Hepatocyte (in vitro differentiated cells): ENCODE data around the gene TMEM63A. TPM values are rescaled to one million over a fixed set of nuclear protein-coding genes. Genes with fewer than 3 reads are reported as not detected.

Experiments
- DNase-seq: peaks from one replicate; pipeline ENCODE4 v3.0.0-alpha.2; 2016; ENCODE audit warnings: low spot score
- H2AFZ ChIP-seq: fragments of 200-600 bp; sonication (generic); 2 replicates; pipeline ENCODE4 v1.6.0; 2016; ENCODE audit warnings: antibody characterized with exemption, mild to moderate bottlenecking
- H3K27ac ChIP-seq: fragments of 200-600 bp; sonication (generic); 2 replicates; pipeline ENCODE4 v1.5.1; 2016; ENCODE audit warnings: mild to moderate bottlenecking
- H3K27me3 ChIP-seq: fragments of 200-600 bp; sonication (generic); 2 replicates; pipeline ENCODE4 v1.6.1; 2016
- H3K36me3 ChIP-seq: fragments of 200-600 bp; sonication (generic); replicated peaks from 2 replicates; pipeline ENCODE4 v1.5.1; 2016; ENCODE audit warnings: low read depth; ENCODE audit not compliant: insufficient read depth
- H3K4me1 ChIP-seq: fragments of 200-600 bp; sonication (generic); 2 replicates; pipeline ENCODE4 v1.5.1; 2016; ENCODE audit warnings: mild to moderate bottlenecking, moderate library complexity; ENCODE audit not compliant: insufficient read depth
- H3K4me2 ChIP-seq: fragments of 200-600 bp; sonication (generic); 2 replicates; pipeline ENCODE4 v1.6.0; 2016
- H3K4me3 ChIP-seq: fragments of 200-600 bp; sonication (generic); 2 replicates; pipeline ENCODE4 v1.5.1; 2016; ENCODE audit warnings: mild to moderate bottlenecking
- H3K79me2 ChIP-seq: fragments of 200-600 bp; sonication (generic); 2 replicates; pipeline ENCODE4 v1.6.0; 2017; ENCODE audit warnings: mild to moderate bottlenecking
- H3K9me2 ChIP-seq: fragments of 200-600 bp; sonication (generic); replicated peaks from 2 replicates; pipeline ENCODE4 v1.6.0; 2017; ENCODE audit warnings: mild to moderate bottlenecking; ENCODE audit not compliant: insufficient read depth
- H3K9me3 ChIP-seq: fragments of 200-600 bp; sonication (generic); 2 replicates; pipeline ENCODE4 v1.5.1; 2016; ENCODE audit warnings: low read depth, mild to moderate bottlenecking
- H4K20me1 ChIP-seq: fragments of 200-600 bp; sonication (generic); 2 replicates; pipeline ENCODE4 v1.6.0; 2016; ENCODE audit warnings: mild to moderate bottlenecking; ENCODE audit not compliant: insufficient read depth, poor library complexity, severe bottlenecking
- CTCF ChIP-seq: fragments of 200-600 bp; sonication (generic); IDR thresholded peaks from 2 replicates; pipeline ENCODE4 v1.5.1; 2016; ENCODE audit warnings: antibody characterized with exemption, mild to moderate bottlenecking; ENCODE audit not compliant: poor library complexity
- EZH2 ChIP-seq: fragments of 200-600 bp; sonication (generic); IDR thresholded peaks from 2 replicates; pipeline ENCODE4 v1.6.1; 2016; ENCODE audit warnings: antibody characterized with exemption, mild to moderate bottlenecking, borderline replicate concordance
- EZH2phosphoT487 ChIP-seq: fragments of 200-600 bp; sonication (generic); IDR thresholded peaks from one replicate; pipeline ENCODE4 v1.6.1; 2018; ENCODE audit warnings: antibody characterized with exemption, mild to moderate bottlenecking, low read depth, moderate library complexity; ENCODE audit not compliant: unreplicated experiment, severe bottlenecking
- WGBS: methylation state at CpG from one replicate; pipeline ENCODE4 v1.1.6; 2016; ENCODE audit warnings: low lambda C conversion rate; ENCODE audit errors: missing lambda C conversion rate; 5-methylcytosine and 5-hydroxymethylcytosine counted together
- polyA plus RNA-seq: library from polyadenylated mRNA; unstranded; fragments of >200 nt; fragmentation: Nextera tagmentation; extraction: Ambion mirVana; gene quantifications from 2 replicates; pipeline ENCODE4 v1.2.1, GENCODE V29; 2016
- total RNA-seq: library from RNA; depleted of rRNA; stranded (reverse); fragments of >200 nt; gene quantifications from 2 replicates; pipeline ENCODE4 v1.2.3, GENCODE V29; 2014

The TMEM63A gene
- total and polyA plus RNA-seq, 2 experiments from 2014 or later: 38.8 to 47.5 TPM

GRCh38 chr1:225845571-225846259, 36.5 kb downstream of the TMEM63A start:
- no peaks in the 10 kb centered on the region for H3K27me3 ChIP-seq
- no peaks in the 10 kb centered on the region for H3K79me2 ChIP-seq
- TF ChIP-seq EZH2phosphoT487: no peak
- peak; percentile 69 for TF ChIP-seq CTCF
- no peak for TF ChIP-seq EZH2
- H3K9me3 ChIP-seq: no peaks in the 10 kb centered on the region
- no peak overlapping the region for H3K27ac ChIP-seq
- H3K4me3 ChIP-seq: no peak overlapping the region
- H3K4me2 ChIP-seq: no peak overlapping the region
- H2AFZ ChIP-seq: no peak overlapping the region
- peak; percentile 83 for DNase-seq
- H4K20me1 ChIP-seq: no peaks in the 10 kb centered on the region
- no peaks in the 10 kb centered on the region for H3K36me3 ChIP-seq
- 57% methylated on average over 13 of the region's 13 CpGs for WGBS
- no peaks in the 10 kb centered on the region for H3K9me2 ChIP-seq
- H3K4me1 ChIP-seq: peaks cover 4% of the 10 kb centered on the region

- no peaks in the 10 kb centered on the region for H3K27me3 ChIP-seq
- DNase-seq: no peak
- no peaks in the 10 kb centered on the region for H4K20me1 ChIP-seq
- no peak overlapping the region for H3K4me2 ChIP-seq
- peaks cover 4% of the 10 kb centered on the region for H3K4me1 ChIP-seq
- no peak overlapping the region for H3K27ac ChIP-seq
- no peak overlapping the region for H3K4me3 ChIP-seq
- TF ChIP-seq EZH2phosphoT487 (no peak), CTCF (no peak), EZH2 (no peak)
- H3K79me2 ChIP-seq: no peaks in the 10 kb centered on the region
- H3K9me3 ChIP-seq: no peaks in the 10 kb centered on the region
- 91% methylated on average over 9 of the region's 14 CpGs for WGBS
- no peak overlapping the region for H2AFZ ChIP-seq
- H3K9me2 ChIP-seq: no peaks in the 10 kb centered on the region
- H3K36me3 ChIP-seq: no peaks in the 10 kb centered on the region
Observed at GRCh38 chr1:225845097-225845496, 37.1 kb downstream of the TMEM63A start.

GRCh38 chr1:225844236-225845061, 37.7 kb downstream of the TMEM63A start:
- H3K79me2 ChIP-seq: no peaks in the 10 kb centered on the region
- H4K20me1 ChIP-seq: no peaks in the 10 kb centered on the region
- no peak overlapping the region for H2AFZ ChIP-seq
- no peaks in the 10 kb centered on the region for H3K27me3 ChIP-seq
- no peak overlapping the region for H3K4me3 ChIP-seq
- no peak for DNase-seq
- H3K27ac ChIP-seq: no peak overlapping the region
- H3K9me3 ChIP-seq: no peaks in the 10 kb centered on the region
- H3K4me1 ChIP-seq: peaks cover 4% of the 10 kb centered on the region
- H3K9me2 ChIP-seq: no peaks in the 10 kb centered on the region
- TF ChIP-seq EZH2 (no peak), CTCF (no peak), EZH2phosphoT487 (no peak)
- no peak overlapping the region for H3K4me2 ChIP-seq
- WGBS: 91% methylated on average over 16 of the region's 18 CpGs
- H3K36me3 ChIP-seq: no peaks in the 10 kb centered on the region
